Astrocyte (in vitro differentiated cells and primary cell): ENCODE measurements around the gene SEMA6A.
"Not testable (repeated sequence)": the region's sequence is repeated elsewhere in the genome, so short reads cannot be mapped to it uniquely, and the experiment has no call there.

Source experiments
- CTCF ChIP-seq: IDR thresholded peaks from 2 replicates; pipeline ENCODE4 v1.5.1; 2011; ENCODE audit warnings: low read depth, mild to moderate bottlenecking, inconsistent platforms, low read length, moderate library complexity; ENCODE audit not compliant: insufficient read depth
- EZH2 ChIP-seq: IDR thresholded peaks from 2 replicates; pipeline ENCODE4 v1.6.1; 2012; ENCODE audit warnings: mild to moderate bottlenecking, low read length, inconsistent platforms; ENCODE audit not compliant: insufficient read depth

- not testable (repeated sequence) for TF ChIP-seq CTCF, EZH2
Measured at GRCh38 chr5:116545465-116545864, 29.2 kb downstream of the SEMA6A start.
